GM21825 (cell line): ENCODE results near the gene RFX4.

Experiments used
- ATAC-seq: cut with Tn5 transposase; IDR thresholded peaks from one replicate; pipeline ENCODE4 v1.9.1; 2021; ENCODE audit warnings: mild to moderate bottlenecking, moderate library complexity; ENCODE audit not compliant: unreplicated experiment

The RFX4 gene

DNA sequence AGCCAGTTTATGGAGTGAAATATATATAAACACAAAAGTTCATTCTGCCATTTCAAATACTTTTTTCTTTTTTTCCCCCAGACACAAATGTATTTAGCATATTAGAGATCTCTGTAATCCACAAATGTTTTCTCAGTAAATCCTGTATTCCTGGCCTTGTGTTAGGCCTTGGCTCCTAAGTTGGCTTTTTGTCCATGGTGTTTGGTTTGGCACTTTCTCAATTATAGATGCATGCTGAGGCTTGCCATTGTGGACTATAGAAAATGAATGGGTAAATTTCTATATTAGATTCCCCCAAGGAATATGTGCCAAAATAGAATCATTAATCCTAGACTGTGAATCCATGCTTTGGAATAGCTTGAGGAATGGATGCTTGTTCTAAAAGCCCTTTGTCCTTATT lies 208.7 kb downstream of the RFX4 start:
- no peak for ATAC-seq

DNA sequence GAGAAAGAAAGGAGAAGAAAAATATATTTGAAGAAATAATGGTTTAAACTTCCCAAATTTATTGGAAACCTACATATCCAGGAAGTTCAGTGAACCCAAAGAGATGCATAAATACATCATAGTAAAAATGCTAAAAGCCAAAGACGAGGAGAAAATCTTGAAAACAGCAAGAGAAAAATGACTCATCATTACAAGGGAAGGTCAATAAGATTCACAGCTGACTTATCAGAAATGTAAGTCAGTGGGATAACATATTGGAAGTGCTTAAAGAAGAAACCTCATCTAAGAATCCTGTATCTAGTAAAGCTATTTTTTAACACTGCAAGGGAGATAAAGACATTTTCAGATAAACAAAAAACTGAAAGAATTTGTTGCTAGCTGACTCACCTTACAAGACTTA lies 211.6 kb downstream of the RFX4 start:
- no peak for ATAC-seq

DNA sequence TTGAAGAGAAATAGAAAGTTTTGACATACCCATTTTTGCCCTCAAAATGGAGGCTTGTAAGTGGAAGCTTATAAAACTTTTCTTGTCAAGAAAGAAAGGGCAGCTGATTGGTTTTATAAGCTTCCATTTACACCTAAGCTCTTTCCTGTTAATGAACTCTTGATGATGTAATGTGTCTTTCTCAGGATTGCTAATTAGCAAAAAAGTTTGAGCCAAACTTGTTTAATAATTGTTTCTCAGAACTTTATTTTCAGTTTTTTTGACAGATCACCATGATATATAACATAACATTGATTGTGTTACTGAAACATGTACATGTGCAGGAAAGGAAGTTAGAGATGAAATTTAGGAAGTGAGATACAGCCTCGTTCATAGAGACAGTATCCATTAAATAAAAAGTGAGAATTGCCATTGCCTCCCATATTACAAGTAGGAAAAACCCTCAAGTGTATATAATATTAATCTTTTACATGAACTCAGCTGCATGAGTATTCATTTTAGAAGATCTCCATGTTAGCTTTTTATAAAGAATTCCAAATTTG lies 218.4 kb downstream of the RFX4 start:
- ATAC-seq = no peak

GRCh38 chr12:106801830-106802533 lies 219.2 kb downstream of the RFX4 start:
- no peak for ATAC-seq

DNA sequence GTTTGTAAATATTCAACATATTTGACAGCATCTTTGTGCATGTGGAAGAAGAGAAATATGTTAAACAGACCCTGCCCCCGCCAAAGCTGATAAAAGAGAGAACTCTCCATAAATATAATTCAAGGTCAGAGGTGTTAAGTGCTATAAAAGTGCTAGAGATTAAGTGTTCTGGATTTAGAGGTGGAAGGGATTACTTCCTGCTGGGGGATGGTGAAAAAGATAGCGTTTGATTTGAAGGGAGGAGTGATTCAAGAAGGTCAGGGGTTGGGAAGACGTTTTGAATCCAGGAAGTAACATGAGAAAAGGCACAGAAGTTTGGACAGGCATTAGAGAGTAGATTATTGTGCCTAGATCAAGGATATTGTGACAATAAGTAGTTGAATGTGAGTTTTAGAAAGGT lies 221.9 kb downstream of the RFX4 start:
- ATAC-seq = no peak
